Omental fat pad (tissue), 4 donors: ENCODE results near the gene TAOK3. TPM values are rescaled to one million over a fixed set of nuclear protein-coding genes. Genes with fewer than 3 reads are reported as not detected.

Source experiments
- ATAC-seq: fragments of 150-250 bp; one replicate; pipeline ENCODE4 v1.9.1; 2016; ENCODE audit warnings: mild to moderate bottlenecking, moderate library complexity; ENCODE audit not compliant: low FRiP score
- DNase-seq: peaks from one replicate; pipeline ENCODE4 v3.0.0-alpha.2; 2019; ENCODE audit warnings: low spot score
- total RNA-seq, 4 donors: library from RNA; depleted of rRNA; stranded (reverse); fragments of >200 nt; gene quantifications; one replicate each; pipeline ENCODE4 v1.1.0, GENCODE V29; 2016
- TF ChIP-seq, protein P1 (sequence below), 3 donors: fragments of 450-650 bp; IDR thresholded peaks; one replicate each; pipeline ENCODE4 v1.5.1; 2016 to 2017; ENCODE audit warnings: antibody characterized with exemption in 3 of 3, mild to moderate bottlenecking in 3 of 3, moderate library complexity in 2 of 3

TAOK3 gene
- total RNA-seq, 4 donors from 2014 or later = 35.5 to 47.4 (median 40.7) TPM

DNA sequence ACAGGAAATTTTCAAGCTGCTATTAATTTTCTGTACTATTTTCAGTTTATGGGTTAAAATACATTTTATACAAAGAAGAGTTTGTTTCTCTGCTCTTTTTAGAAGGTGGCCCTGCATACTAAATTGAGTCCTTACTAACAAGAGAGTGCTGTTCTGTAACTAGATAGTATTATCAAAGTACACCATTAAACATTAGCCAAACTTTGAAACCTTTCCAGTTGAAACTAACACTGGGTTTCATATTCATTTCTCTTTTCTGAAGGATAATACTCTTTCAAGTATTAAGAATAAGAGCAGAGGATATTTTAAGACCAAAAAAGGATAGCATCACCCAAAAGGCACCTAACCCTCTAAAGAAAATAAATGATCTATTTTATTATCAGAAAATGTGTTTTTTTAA is 189.6 kb downstream of the TAOK3 start:
- TF ChIP-seq, protein P1, sequence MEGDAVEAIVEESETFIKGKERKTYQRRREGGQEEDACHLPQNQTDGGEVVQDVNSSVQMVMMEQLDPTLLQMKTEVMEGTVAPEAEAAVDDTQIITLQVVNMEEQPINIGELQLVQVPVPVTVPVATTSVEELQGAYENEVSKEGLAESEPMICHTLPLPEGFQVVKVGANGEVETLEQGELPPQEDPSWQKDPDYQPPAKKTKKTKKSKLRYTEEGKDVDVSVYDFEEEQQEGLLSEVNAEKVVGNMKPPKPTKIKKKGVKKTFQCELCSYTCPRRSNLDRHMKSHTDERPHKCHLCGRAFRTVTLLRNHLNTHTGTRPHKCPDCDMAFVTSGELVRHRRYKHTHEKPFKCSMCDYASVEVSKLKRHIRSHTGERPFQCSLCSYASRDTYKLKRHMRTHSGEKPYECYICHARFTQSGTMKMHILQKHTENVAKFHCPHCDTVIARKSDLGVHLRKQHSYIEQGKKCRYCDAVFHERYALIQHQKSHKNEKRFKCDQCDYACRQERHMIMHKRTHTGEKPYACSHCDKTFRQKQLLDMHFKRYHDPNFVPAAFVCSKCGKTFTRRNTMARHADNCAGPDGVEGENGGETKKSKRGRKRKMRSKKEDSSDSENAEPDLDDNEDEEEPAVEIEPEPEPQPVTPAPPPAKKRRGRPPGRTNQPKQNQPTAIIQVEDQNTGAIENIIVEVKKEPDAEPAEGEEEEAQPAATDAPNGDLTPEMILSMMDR (IDR thresholded peaks at IDR 0.05) = no peak
- ATAC-seq (no peak), DNase-seq (no peak)

DNA sequence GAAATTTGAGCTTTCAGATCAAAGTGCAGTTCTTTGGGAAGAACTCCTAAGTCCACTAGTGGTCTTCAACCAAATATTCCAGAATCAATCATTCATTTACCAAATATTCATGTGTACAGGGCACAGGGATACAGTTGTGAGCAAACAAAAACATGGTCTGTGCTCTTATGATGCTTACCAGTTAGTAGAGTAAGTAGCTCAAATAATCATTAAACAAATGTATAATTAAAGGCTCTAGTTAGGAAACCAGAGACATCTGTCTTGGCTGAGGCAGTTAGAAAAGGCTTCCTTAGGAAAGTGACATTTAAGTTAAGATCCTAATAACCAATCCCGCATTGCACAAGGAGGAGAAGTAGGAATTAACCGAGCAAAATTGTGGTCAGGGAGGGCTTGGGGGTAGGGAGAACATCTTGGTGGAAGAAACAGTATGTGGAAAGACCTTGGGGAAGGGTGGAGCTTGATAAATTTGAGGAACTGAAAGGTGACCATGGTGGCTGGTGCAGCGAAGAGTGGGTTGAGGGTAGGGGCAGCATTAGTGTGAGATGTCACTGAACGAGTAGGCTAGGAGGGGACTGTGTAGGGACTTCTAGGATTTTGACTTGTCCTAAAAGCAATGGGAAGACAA is 196.8 kb downstream of the TAOK3 start:
- ATAC-seq (no peak), DNase-seq (no peak)
- TF ChIP-seq, protein P1 (IDR thresholded peaks at IDR 0.05) = no peak

- no peak for DNase-seq
- TF ChIP-seq, protein P1 (IDR thresholded peaks at IDR 0.05) = no peak
- ATAC-seq = no peak
Measured at GRCh38 chr12:118166946-118167345, 205.8 kb downstream of the TAOK3 start.

DNA sequence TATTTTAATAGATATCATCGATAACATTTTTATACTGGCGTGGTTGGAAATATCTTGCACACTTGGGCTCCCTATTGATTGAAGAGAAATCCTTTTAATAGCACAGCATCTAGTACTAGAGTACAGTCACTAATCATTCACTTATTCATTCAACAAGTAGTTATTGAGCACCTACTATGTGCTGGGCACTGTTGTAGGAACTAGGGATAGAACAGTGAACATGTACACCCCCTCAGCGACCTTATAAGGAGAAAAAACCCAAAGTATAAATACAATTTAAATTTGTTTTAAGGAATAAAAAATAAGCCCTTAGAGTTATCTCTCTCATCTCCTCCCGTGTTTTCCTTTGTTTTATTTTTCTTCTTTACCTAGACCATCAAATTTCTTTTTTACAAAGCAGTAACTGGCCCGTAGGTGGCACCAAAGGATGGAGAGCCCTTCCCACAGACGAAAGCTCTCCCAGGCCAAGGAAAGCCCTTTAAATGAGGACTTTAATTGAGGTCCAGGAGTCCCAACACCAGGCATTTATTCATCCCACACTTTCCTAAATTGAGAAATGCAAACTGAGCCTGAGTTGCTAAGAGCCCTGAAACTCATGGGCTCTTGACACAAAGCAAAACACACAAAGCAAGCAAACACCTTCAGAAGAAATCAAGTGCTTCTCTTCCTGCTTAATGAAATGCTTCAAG is 207.8 kb downstream of the TAOK3 start:
- ATAC-seq (no peak), DNase-seq (no peak)
- TF ChIP-seq, protein P1 (IDR thresholded peaks at IDR 0.05) = no peak

DNA sequence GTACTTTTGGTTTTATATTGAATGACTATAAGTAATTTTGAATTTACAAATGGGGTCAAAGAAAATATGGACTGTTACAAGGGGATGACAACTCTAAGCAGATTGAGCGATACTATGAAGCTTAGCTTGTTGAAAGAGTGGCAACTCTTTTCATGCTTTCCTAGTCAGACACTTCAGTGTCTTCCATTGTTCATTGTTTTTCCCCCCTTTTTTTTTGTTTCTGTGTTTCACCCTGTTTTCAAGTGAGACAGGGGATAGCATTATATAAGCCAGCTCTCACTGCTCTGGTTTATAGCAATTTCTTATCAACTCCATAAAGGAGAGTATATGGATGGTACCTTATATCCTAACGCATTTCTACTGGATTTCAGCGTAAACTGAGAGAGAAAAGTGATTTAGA is 212.2 kb downstream of the TAOK3 start:
- DNase-seq (no peak), ATAC-seq (no peak)
- TF ChIP-seq, protein P1 (IDR thresholded peaks at IDR 0.05) = no peak

- ATAC-seq (no peak), DNase-seq (no peak)
- TF ChIP-seq, protein P1 (IDR thresholded peaks at IDR 0.05) = no peak
Measured at GRCh38 chr12:118151755-118152154, 221.0 kb downstream of the TAOK3 start.

DNA sequence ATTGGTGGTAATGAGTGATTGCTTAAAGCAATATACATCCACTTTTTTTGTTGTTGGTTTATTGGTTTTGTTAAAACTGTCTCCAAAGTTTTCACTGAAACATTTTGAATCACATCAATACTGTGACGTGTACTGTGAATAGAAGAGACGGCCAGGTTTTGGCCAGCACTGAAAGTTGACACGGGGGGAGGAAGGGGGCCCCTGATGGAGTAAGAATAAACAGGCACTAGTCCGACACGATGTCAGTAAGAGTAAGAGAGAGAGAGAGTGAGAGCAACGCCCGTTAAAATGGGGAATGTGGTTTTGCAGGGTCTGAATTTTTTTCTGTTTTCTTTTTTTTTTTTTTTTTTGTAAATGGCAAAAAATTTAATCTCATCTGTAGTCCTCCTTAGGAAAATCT is 222.1 kb downstream of the TAOK3 start:
- ATAC-seq = no peak
- TF ChIP-seq, protein P1 (IDR thresholded peaks at IDR 0.05) = no peak

More for the DNA sequence above, 222.1 kb downstream of the TAOK3 start:
- DNase-seq = no peak
